Esophagus muscularis mucosa (tissue), 4 donors: Measurements from ENCODE around the gene DDX5. TPM values are rescaled to one million over a fixed set of nuclear protein-coding genes. Genes with fewer than 3 reads are reported as not detected.

ENCODE experiments used
- DNase-seq: peaks from one replicate; pipeline ENCODE4 v3.0.0-alpha.2; 2017; ENCODE audit errors: extremely low spot score
- H3K27ac ChIP-seq, 4 donors: fragments of 200-600 bp; sonication (generic); replicated peaks in 1 of 4; 1 replicate in 3 of 4; 2 replicates in 1 of 4; pipeline ENCODE4 v1.5.1; 2016 to 2019; ENCODE audit warnings: mild to moderate bottlenecking in 1 of 4
- H3K27me3 ChIP-seq, 4 donors: fragments of 200-600 bp; sonication (generic); one replicate each; pipeline versions ENCODE4 v1.5.1 to v1.6.0; 2016 to 2019
- H3K36me3 ChIP-seq, 4 donors: fragments of 200-600 bp; sonication (generic); one replicate each; pipeline ENCODE4 v1.5.1; 2016 to 2019
- H3K4me1 ChIP-seq, 4 donors: fragments of 200-600 bp; sonication (generic); one replicate each; pipeline ENCODE4 v1.5.1; 2016 to 2019
- H3K4me3 ChIP-seq, 4 donors: fragments of 200-600 bp; sonication (generic); 1 replicate in 2 of 4; 2 replicates in 2 of 4; pipeline ENCODE4 v1.5.1; 2016 to 2019; ENCODE audit warnings: mild to moderate bottlenecking in 4 of 4, moderate library complexity in 1 of 4
- H3K9me3 ChIP-seq, 4 donors: fragments of 200-600 bp; sonication (generic); 1 replicate in 3 of 4; 2 replicates in 1 of 4; pipeline ENCODE4 v1.5.1; 2016 to 2019
- CTCF ChIP-seq, 3 experiments: fragments of 200-600 bp in 2 of 3; fragments of 450-650 bp in 1 of 3; sonication (generic) in 2 of 3; IDR thresholded peaks; one replicate each; pipeline ENCODE4 v1.5.1; 2017 to 2019; ENCODE audit warnings: antibody characterized with exemption in 3 of 3, mild to moderate bottlenecking in 2 of 3, moderate library complexity in 1 of 3
- EP300 ChIP-seq: sonication (generic); formaldehyde crosslinking; IDR thresholded peaks from one replicate; pipeline ENCODE4 v1.6.1; 2017; ENCODE audit warnings: antibody characterized with exemption
- POLR2A ChIP-seq: fragments of 450-650 bp; IDR thresholded peaks from one replicate; pipeline ENCODE4 v1.6.1; 2017; ENCODE audit warnings: antibody characterized with exemption, moderate library complexity, mild to moderate bottlenecking, low read depth
- POLR2AphosphoS5 ChIP-seq, 2 donors: sonication (generic); formaldehyde crosslinking; IDR thresholded peaks; one replicate each; pipeline ENCODE4 v1.6.1; 2017; ENCODE audit warnings: antibody characterized with exemption in 2 of 2
- WGBS: methylation state at CpG from one replicate; pipeline ENCODE4 v1.1.5; 2018; 5-methylcytosine and 5-hydroxymethylcytosine counted together
- intact Hi-C: fragments of 100-400 bp; cut with DNase I; formaldehyde crosslinking; loops from one replicate; pipeline ENCODE4 v1.15.1; 2023
- total RNA-seq, 4 donors: library from RNA; depleted of rRNA; stranded (reverse); fragments of >200 nt; gene quantifications; one replicate each; pipeline versions ENCODE4 v1.1.0 to v1.2.1, GENCODE V29; 2016

The DDX5 gene
- 100 to 1,000 TPM; 422 to 728 (median 528) TPM for total RNA-seq

- H3K36me3 ChIP-seq = peaks cover 38 to 61% (median 54%) of the 10 kb centered on the region in 4 donors
- TF ChIP-seq POLR2AphosphoS5 (IDR thresholded peaks at IDR 0.05) = peak; percentile 92 to 99
- TF ChIP-seq CTCF (IDR thresholded peaks at IDR 0.05) = no peak
- TF ChIP-seq EP300 = no peak
- TF ChIP-seq POLR2A = peak; percentile 98
- WGBS = 0% methylated on average over 5 of the region's 31 CpGs
Measured at GRCh38 chr17:64506201-64506575, at the start of gene DDX5. Gene DDX5, minus strand, starts transcription at chr17:64506289. Its CDS starts 170 bp downstream, at chr17:64506119.

GRCh38 chr17:64555281-64555680, 49.2 kb upstream of the DDX5 start:
- Histone ChIP-seq H3K27me3 (no peaks in the 10 kb centered on the region), H3K9me3 (no peaks in the 10 kb centered on the region), H3K4me1 (peaks cover 0 to 18% (median 0%) of the 10 kb centered on the region in 4 donors), H3K27ac (no peak overlapping the region), H3K36me3 (peaks cover 2 to 97% (median 65%) of the 10 kb centered on the region in 4 donors), H3K4me3 (no peak overlapping the region)
- 73% methylated on average over 4 of the region's 4 CpGs for WGBS
- TF ChIP-seq CTCF (IDR thresholded peaks at IDR 0.05) = no peak
- TF ChIP-seq EP300 = no peak
- TF ChIP-seq POLR2A = no peak
- no peak for TF ChIP-seq POLR2AphosphoS5 (IDR thresholded peaks at IDR 0.05)
- DNase-seq = no peak
- intact Hi-C loops = no loop called here

More at GRCh38 chr17:64506201-64506575, at the start of gene DDX5:
- no peaks in the 10 kb centered on the region for H3K27me3 ChIP-seq
- H3K4me1 ChIP-seq = peaks cover 55 to 71% (median 60%) of the 10 kb centered on the region in 4 donors
- H3K9me3 ChIP-seq = no peaks in the 10 kb centered on the region
- peak within 1 kb of the TSS; percentile 99 to 100 (median 99) for H3K27ac ChIP-seq
- peak; percentile 100 for DNase-seq
- intact Hi-C loops = no loop called here
- H3K4me3 ChIP-seq = peak within 1 kb of the TSS; percentile 77 to 94 (median 90)

- no peak for DNase-seq
- no peaks in the 10 kb centered on the region for H3K9me3 ChIP-seq
- no peak for TF ChIP-seq POLR2AphosphoS5 (IDR thresholded peaks at IDR 0.05)
- H3K27ac ChIP-seq = no peak overlapping the region
- H3K27me3 ChIP-seq = no peaks in the 10 kb centered on the region
- peaks cover 4 to 97% (median 61%) of the 10 kb centered on the region in 4 donors for H3K36me3 ChIP-seq
- H3K4me3 ChIP-seq = no peak overlapping the region
- H3K4me1 ChIP-seq = peaks cover 0 to 18% (median 0%) of the 10 kb centered on the region in 4 donors
- intact Hi-C loops = no loop called here
Measured at GRCh38 chr17:64554028-64554637, 48.0 kb upstream of the DDX5 start.

GRCh38 chr17:64551461-64551860, 45.4 kb upstream of the DDX5 start:
- no peaks in the 10 kb centered on the region for H3K27me3 ChIP-seq
- no peak for DNase-seq
- peaks cover 0 to 18% (median 0%) of the 10 kb centered on the region in 4 donors for H3K4me1 ChIP-seq
- H3K27ac ChIP-seq = no peak overlapping the region
- intact Hi-C loops = no loop called here
- TF ChIP-seq POLR2AphosphoS5 (IDR thresholded peaks at IDR 0.05) (no peak), POLR2A (no peak), CTCF (IDR thresholded peaks at IDR 0.05) (no peak), EP300 (no peak)
- WGBS = 80% methylated on average over 5 of the region's 5 CpGs
- H3K4me3 ChIP-seq = no peak overlapping the region
- no peaks in the 10 kb centered on the region for H3K9me3 ChIP-seq
- peaks cover 24 to 96% (median 73%) of the 10 kb centered on the region in 4 donors for H3K36me3 ChIP-seq

- Histone ChIP-seq H3K27me3 (no peaks in the 10 kb centered on the region), H3K4me1 (no peaks in the 10 kb centered on the region), H3K4me3 (no peak overlapping the region), H3K36me3 (peaks cover 29 to 97% (median 79%) of the 10 kb centered on the region in 4 donors), H3K9me3 (no peaks in the 10 kb centered on the region), H3K27ac (no peak overlapping the region)
- 83% methylated on average over 10 of the region's 10 CpGs for WGBS
- intact Hi-C loops = no loop called here
- no peak for TF ChIP-seq POLR2AphosphoS5 (IDR thresholded peaks at IDR 0.05)
- TF ChIP-seq EP300 = no peak
- TF ChIP-seq CTCF (IDR thresholded peaks at IDR 0.05) = no peak
- no peak for DNase-seq
Measured at GRCh38 chr17:64547319-64547718, 41.2 kb upstream of the DDX5 start.
